B cell (primary cell): ENCODE data around the gene GGCX. TPM values are rescaled to one million over a fixed set of nuclear protein-coding genes. Genes with fewer than 3 reads are reported as not detected.

Source experiments
- ATAC-seq: fragments of 200-7000 bp; cut with Tn5 transposase; one replicate; pipeline ENCODE4 v1.10.0; 2021; ENCODE audit warnings: low read depth, mild to moderate bottlenecking, moderate number of reproducible peaks, moderate library complexity
- CTCF ChIA-PET: fragments of 350-600 bp; sonication (Branson Sonifier 250); formaldehyde crosslinking; loops from one replicate; lab custom pipeline; 2021; ENCODE audit warnings: antibody characterized with exemption, inconsistent platforms; lab: Charles Lee
- POLR2A ChIA-PET: fragments of 350-600 bp; sonication (Branson Sonifier 250); formaldehyde crosslinking; loops from one replicate; lab custom pipeline; 2021; ENCODE audit warnings: antibody characterized with exemption; lab: Charles Lee
- DNase-seq: peaks from one replicate; pipeline ENCODE4 v3.0.0; 2013
- H2AFZ ChIP-seq: 2 replicates; pipeline ENCODE4 v1.6.1; 2012; ENCODE audit warnings: mild to moderate bottlenecking, low read depth, low read length; ENCODE audit not compliant: insufficient read depth, poor library complexity, severe bottlenecking
- H3K27ac ChIP-seq, 2 donors: 1 replicate in 1 of 2; 2 replicates in 1 of 2; pipeline ENCODE4 v1.5.1; 2012 to 2013; ENCODE audit warnings: low read length in 2 of 2, mild to moderate bottlenecking in 2 of 2, moderate library complexity in 1 of 2
- H3K27me3 ChIP-seq, 4 experiments: fragments of 200-600 bp in 1 of 4; sonication (generic) in 1 of 4; replicated peaks in 1 of 4; 1 replicate in 2 of 4; 2 replicates in 2 of 4; pipeline versions ENCODE4 v1.6.1 to v1.7.0; 2013 to 2016; ENCODE audit warnings: low read length in 3 of 4, mild to moderate bottlenecking in 2 of 4, mixed read lengths in 1 of 4, moderate library complexity in 1 of 4; ENCODE audit not compliant: insufficient read depth in 4 of 4, control insufficient read depth in 3 of 4; ENCODE audit errors: control extremely low read depth in 1 of 4
- H3K36me3 ChIP-seq, 2 experiments: replicated peaks in 1 of 2; 1 replicate in 1 of 2; 2 replicates in 1 of 2; pipeline versions ENCODE4 v1.6.1 to v1.7.1; 2013; ENCODE audit warnings: low read length in 1 of 2; ENCODE audit not compliant: insufficient read depth in 2 of 2, control insufficient read depth in 1 of 2; ENCODE audit errors: control extremely low read depth in 1 of 2, extremely low read depth in 1 of 2
- H3K4me1 ChIP-seq, 2 donors: fragments of 200-600 bp in 1 of 2; sonication (generic) in 1 of 2; 1 replicate in 1 of 2; 2 replicates in 1 of 2; pipeline versions ENCODE4 v1.5.1 to v1.6.1; 2013 to 2017; ENCODE audit warnings: low read length in 2 of 2; ENCODE audit not compliant: control insufficient read depth in 2 of 2, insufficient read depth in 2 of 2
- H3K4me2 ChIP-seq: replicated peaks from 2 replicates; pipeline ENCODE3; 2012; ENCODE audit warnings: mild to moderate bottlenecking, low read depth, low read length; ENCODE audit not compliant: poor library complexity, severe bottlenecking
- H3K4me3 ChIP-seq, 5 experiments: fragments of 200-600 bp in 1 of 5; sonication (generic) in 1 of 5; 1 replicate in 3 of 5; 2 replicates in 2 of 5; pipeline versions ENCODE4 v1.5.1 to v1.7.0; 2011 to 2016; ENCODE audit warnings: low read length in 4 of 5, mild to moderate bottlenecking in 4 of 5, low read depth in 2 of 5, control low read depth in 1 of 5, moderate library complexity in 1 of 5; ENCODE audit not compliant: insufficient read depth in 1 of 5; ENCODE audit errors: control extremely low read depth in 1 of 5, extremely low read depth in 1 of 5
- H3K79me2 ChIP-seq: fragments of 200-600 bp; sonication (generic); one replicate; pipeline ENCODE4 v1.6.0; 2016; ENCODE audit warnings: low read length; ENCODE audit not compliant: control insufficient read depth, insufficient read depth
- H3K9ac ChIP-seq: fragments of 200-600 bp; sonication (generic); 2 replicates; pipeline ENCODE4 v1.6.1; 2017; ENCODE audit warnings: mild to moderate bottlenecking, low read length, moderate library complexity
- H3K9me3 ChIP-seq, 3 donors: one replicate each; pipeline versions ENCODE4 v1.6.1 to v1.7.1; 2013; ENCODE audit warnings: low read length in 2 of 3; ENCODE audit not compliant: control insufficient read depth in 2 of 3, insufficient read depth in 1 of 3; ENCODE audit errors: control extremely low read depth in 1 of 3
- H4K20me1 ChIP-seq: 2 replicates; pipeline ENCODE4 v1.6.0; 2012; ENCODE audit warnings: mild to moderate bottlenecking, low read length; ENCODE audit not compliant: insufficient read depth, control insufficient read depth, poor library complexity, severe bottlenecking
- H3K27ac Mint-ChIP-seq: one replicate; pipeline ENCODE4 v1.8.0; 2021; ENCODE audit warnings: mixed read lengths
- H3K27me3 Mint-ChIP-seq: one replicate; pipeline ENCODE4 v1.8.0; 2021; ENCODE audit warnings: mixed read lengths
- H3K4me1 Mint-ChIP-seq: one replicate; pipeline ENCODE4 v1.8.0; 2021; ENCODE audit warnings: mixed read lengths
- H3K4me3 Mint-ChIP-seq: one replicate; pipeline ENCODE4 v1.8.0; 2021; ENCODE audit warnings: mixed read lengths
- H3K9me3 Mint-ChIP-seq: one replicate; pipeline ENCODE4 v1.8.0; 2022; ENCODE audit warnings: mixed read lengths; ENCODE audit not compliant: insufficient read depth
- EZH2 ChIP-seq: IDR thresholded peaks from 2 replicates; pipeline ENCODE4 v1.6.1; 2012; ENCODE audit warnings: borderline replicate concordance, low read depth, mild to moderate bottlenecking, moderate library complexity, low read length; ENCODE audit not compliant: insufficient read depth, poor library complexity, severe bottlenecking
- WGBS: methylation state at CpG from one replicate; pipeline ENCODE4 v1.1.5; 2013; ENCODE audit warnings: missing lambda C conversion rate; ENCODE audit not compliant: insufficient coverage; 5-methylcytosine and 5-hydroxymethylcytosine counted together
- intact Hi-C: fragments of 100-400 bp; cut with micrococcal nuclease; formaldehyde crosslinking; loops from one replicate; pipeline ENCODE4 v1.10.0; 2022
- polyA plus RNA-seq: library from polyadenylated mRNA; depleted of rRNA; stranded (reverse); fragments of >200 nt; gene quantifications from 2 replicates; pipeline ENCODE4 v1.2.3, GENCODE V29; 2012
- total RNA-seq, 2 donors: library from RNA; stranded (reverse); fragments of 120-200 nt in 1 of 2; gene quantifications; 1 replicate in 1 of 2; 2 replicates in 1 of 2; pipeline versions ENCODE4 v1.2.3 to v1.2.4, GENCODE V29; 2013 to 2022
- TF ChIP-seq, protein P1 (sequence below): fragments of 200-600 bp; IDR thresholded peaks from one replicate; pipeline ENCODE4 v1.8.0; 2022; ENCODE audit warnings: antibody characterized with exemption, mild to moderate bottlenecking

GGCX gene
- total and polyA plus RNA-seq, 2 donors (not counting 1 experiment from before 2014, with no cell fraction given), result 23.5 to 36.8 TPM

DNA sequence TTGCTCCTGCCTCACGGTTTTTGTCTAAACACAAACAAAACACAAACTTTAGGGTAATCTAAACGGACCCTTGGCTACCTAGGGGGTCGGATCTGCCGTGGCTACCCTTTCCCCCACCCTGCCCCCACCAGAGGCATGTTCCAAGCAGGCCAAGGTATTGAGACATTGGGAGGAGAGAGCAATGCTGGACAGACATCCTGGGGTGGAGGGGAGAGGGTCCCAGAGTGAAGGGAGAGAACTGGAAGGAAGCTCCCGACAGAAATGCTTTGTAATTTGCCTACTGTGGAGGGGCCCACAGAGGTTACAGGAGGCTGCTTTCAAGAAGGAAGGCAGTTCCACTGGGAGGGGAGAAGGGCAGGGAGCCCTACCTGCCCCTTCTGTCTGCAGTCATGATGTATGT, 36.3 kb downstream of the GGCX start:
- H3K4me3 ChIP-seq, result no peak overlapping the region
- 36% methylated on average over 1 of the region's 5 CpGs for WGBS
- H3K4me1 ChIP-seq, result peaks cover 3 to 7% of the 10 kb centered on the region in 2 donors
- no peak for DNase-seq
- Mint-ChIP-seq H3K9me3 (no peaks in the 10 kb centered on the region), H3K4me3 (no peak overlapping the region), H3K4me1 (peaks cover 1% of the 10 kb centered on the region), H3K27ac (no peak overlapping the region), H3K27me3 (peaks cover 20% of the 10 kb centered on the region)
- H3K79me2 ChIP-seq, result no peaks in the 10 kb centered on the region
- H4K20me1 ChIP-seq, result no peaks in the 10 kb centered on the region
- no peaks in the 10 kb centered on the region for H3K36me3 ChIP-seq
- H2AFZ ChIP-seq, result no peak overlapping the region
- no peak overlapping the region for H3K4me2 ChIP-seq
- TF ChIP-seq, protein P1, sequence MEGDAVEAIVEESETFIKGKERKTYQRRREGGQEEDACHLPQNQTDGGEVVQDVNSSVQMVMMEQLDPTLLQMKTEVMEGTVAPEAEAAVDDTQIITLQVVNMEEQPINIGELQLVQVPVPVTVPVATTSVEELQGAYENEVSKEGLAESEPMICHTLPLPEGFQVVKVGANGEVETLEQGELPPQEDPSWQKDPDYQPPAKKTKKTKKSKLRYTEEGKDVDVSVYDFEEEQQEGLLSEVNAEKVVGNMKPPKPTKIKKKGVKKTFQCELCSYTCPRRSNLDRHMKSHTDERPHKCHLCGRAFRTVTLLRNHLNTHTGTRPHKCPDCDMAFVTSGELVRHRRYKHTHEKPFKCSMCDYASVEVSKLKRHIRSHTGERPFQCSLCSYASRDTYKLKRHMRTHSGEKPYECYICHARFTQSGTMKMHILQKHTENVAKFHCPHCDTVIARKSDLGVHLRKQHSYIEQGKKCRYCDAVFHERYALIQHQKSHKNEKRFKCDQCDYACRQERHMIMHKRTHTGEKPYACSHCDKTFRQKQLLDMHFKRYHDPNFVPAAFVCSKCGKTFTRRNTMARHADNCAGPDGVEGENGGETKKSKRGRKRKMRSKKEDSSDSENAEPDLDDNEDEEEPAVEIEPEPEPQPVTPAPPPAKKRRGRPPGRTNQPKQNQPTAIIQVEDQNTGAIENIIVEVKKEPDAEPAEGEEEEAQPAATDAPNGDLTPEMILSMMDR, result no peak
- TF ChIP-seq EZH2, result no peak
- ChIA-PET POLR2A (no interaction called here), CTCF (no interaction called here)
- no peaks in the 10 kb centered on the region for H3K9me3 ChIP-seq
- ATAC-seq, result no peak
- no peak overlapping the region for H3K27ac ChIP-seq
- H3K9ac ChIP-seq, result no peak overlapping the region
- intact Hi-C loops, result no loop called here
- peaks cover 0 to 3% (median 0%) of the 10 kb centered on the region in 4 experiments for H3K27me3 ChIP-seq

DNA sequence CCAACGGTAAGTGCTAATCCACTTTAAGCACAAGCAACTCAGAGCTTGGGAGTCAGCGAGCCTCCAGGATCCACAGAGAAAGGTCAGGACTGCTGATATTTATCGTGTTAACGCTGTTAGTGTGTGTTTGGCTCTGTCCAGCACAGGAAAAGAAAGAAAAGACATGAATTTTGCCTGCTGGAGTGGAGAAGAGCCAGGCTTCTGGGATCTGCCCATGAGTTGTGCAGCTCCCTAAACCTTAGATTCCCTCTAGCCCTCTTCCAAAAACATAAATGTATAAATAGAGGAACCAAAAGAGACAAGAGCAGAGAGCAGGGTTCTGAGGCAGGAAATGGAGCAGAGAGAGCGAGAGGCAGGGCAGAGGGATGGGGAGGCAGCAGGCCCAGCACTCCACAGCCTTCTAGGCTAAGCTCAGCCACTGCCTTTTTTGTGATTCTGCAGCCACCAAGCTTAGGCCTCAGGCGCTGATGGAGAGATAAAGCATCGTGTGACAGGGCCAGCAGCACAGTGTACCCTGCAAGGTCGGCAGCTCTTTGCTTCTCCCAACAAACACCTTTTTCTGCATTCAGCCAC, 36.9 kb downstream of the GGCX start:
- intact Hi-C loops, result no loop called here
- H3K9me3 Mint-ChIP-seq, result no peaks in the 10 kb centered on the region
- Histone ChIP-seq H2AFZ (peak overlapping the region; percentile 17), H3K79me2 (no peaks in the 10 kb centered on the region), H3K27me3 (peaks cover 0 to 3% (median 0%) of the 10 kb centered on the region in 4 experiments), H3K4me3 (no peak overlapping the region), H3K9ac (no peak overlapping the region), H4K20me1 (no peaks in the 10 kb centered on the region), H3K9me3 (no peaks in the 10 kb centered on the region), H3K27ac (no peak overlapping the region), H3K4me2 (no peak overlapping the region), H3K36me3 (no peaks in the 10 kb centered on the region), H3K4me1 (peaks cover 3 to 7% of the 10 kb centered on the region in 2 donors)
- TF ChIP-seq, protein P1, result no peak
- no peak for TF ChIP-seq EZH2
- 29% methylated on average over 3 of the region's 8 CpGs for WGBS
- H3K4me3 Mint-ChIP-seq, result no peak overlapping the region
- ATAC-seq (no peak), DNase-seq (no peak)
- ChIA-PET CTCF (no interaction called here), POLR2A (no interaction called here)
- H3K27ac Mint-ChIP-seq, result no peak overlapping the region
- peaks cover 1% of the 10 kb centered on the region for H3K4me1 Mint-ChIP-seq
- peaks cover 17% of the 10 kb centered on the region for H3K27me3 Mint-ChIP-seq
